ENCODE results near the gene ZRANB1.

- TF ChIP-seq SRSF1 (optimal IDR thresholded peaks at IDR 0.05; ENCODE audit: low read depth, low read length) (no peak), ZNF749 (CRISPR knock-in tag; IDR thresholded peaks at IDR 0.05; ENCODE audit: borderline replicate concordance) (no peak), AHR (CRISPR knock-in tag; IDR thresholded peaks at IDR 0.05) (no peak)
Measured at GRCh38 chr10:124975977-124976514, 34.1 kb downstream of the ZRANB1 start.

All from HepG2 (cell line).